ENCODE data around the gene LIPC.

DNA sequence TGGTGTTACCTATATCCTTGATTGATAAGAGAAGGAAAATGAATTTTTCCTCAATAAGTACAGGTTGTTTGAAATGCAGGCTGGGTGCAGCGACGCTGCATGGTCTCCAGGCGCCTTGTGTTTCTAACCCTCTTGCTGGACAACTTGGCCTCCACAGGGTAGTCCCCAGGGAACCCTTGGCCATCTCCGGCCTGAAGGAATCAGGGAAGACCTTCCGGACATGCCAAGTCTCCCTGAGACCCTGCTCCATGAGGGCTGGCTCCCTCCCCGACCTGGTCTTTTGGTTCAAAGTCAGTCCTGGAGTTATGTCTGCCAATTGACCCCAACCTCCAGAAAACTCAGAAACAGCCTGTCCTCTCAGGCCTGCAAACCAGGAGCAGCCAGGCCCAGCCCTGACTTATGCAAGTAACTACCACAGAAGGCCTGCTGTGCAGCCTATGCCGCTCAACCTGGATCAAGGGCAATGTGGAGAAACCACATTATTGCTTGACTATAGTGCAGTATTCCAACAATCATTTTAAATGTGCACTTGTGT, 98.3 kb downstream of the LIPC start:
- TF ChIP-seq POLR2A (IDR thresholded peaks at IDR 0.05; ENCODE audit: low read depth, low read length) (no peak), CTCF (IDR thresholded peaks at IDR 0.05; ENCODE audit: extremely low read depth in 1 of 2, insufficient read depth in 1 of 2, low read depth in 1 of 2, low read length in 2 of 2) (no peak), EZH2 (IDR thresholded peaks at IDR 0.05; ENCODE audit: borderline replicate concordance, low read depth, low read length, severe bottlenecking) (no peak), MYC (IDR thresholded peaks at IDR 0.05; ENCODE audit: low read depth, low read length) (no peak), FOS (IDR thresholded peaks at IDR 0.05; ENCODE audit: borderline replicate concordance, insufficient read depth, low read length) (no peak), POLR2AphosphoS5 (IDR thresholded peaks at IDR 0.05; ENCODE audit: insufficient read depth, low read depth, low read length) (no peak), GATA2 (IDR thresholded peaks at IDR 0.05; ENCODE audit: insufficient read depth, insufficient read length, low read depth, low read length) (no peak), JUN (IDR thresholded peaks at IDR 0.05; ENCODE audit: borderline replicate concordance, insufficient read depth, insufficient read length, low read depth) (no peak)
- TF ChIP-seq, protein P1, sequence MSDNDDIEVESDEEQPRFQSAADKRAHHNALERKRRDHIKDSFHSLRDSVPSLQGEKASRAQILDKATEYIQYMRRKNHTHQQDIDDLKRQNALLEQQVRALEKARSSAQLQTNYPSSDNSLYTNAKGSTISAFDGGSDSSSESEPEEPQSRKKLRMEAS (IDR thresholded peaks at IDR 0.05; ENCODE audit: insufficient read depth, insufficient read length), result no peak

Data from endothelial cell of umbilical vein (primary cell).